CD4-positive, CD25-positive, alpha-beta regulatory T cell (primary cell): Measurements from ENCODE around the gene FMO2. TPM values are rescaled to one million over a fixed set of nuclear protein-coding genes. Genes with fewer than 3 reads are reported as not detected.

Experiments
- ATAC-seq, 2 donors: fragments of 150-1000 bp; cut with Tn5 transposase; one replicate each; pipeline ENCODE4 v1.10.0; 2021; ENCODE audit warnings: low read depth in 2 of 2, moderate number of reproducible peaks in 2 of 2, moderate library complexity in 1 of 2
- DNase-seq, 3 donors: peaks; one replicate each; pipeline versions ENCODE4 v3.0.0 to v3.0.0-alpha.2; 2012 to 2022; ENCODE audit warnings: mixed read lengths in 1 of 3
- H3K27ac ChIP-seq: one replicate; pipeline ENCODE4 v1.7.0; 2013; ENCODE audit warnings: mild to moderate bottlenecking, low read length; ENCODE audit not compliant: insufficient read depth, poor library complexity, severe bottlenecking
- H3K27me3 ChIP-seq: one replicate; pipeline ENCODE4 v1.7.0; 2013; ENCODE audit warnings: low read length; ENCODE audit not compliant: control insufficient read depth, insufficient read depth
- H3K36me3 ChIP-seq: one replicate; pipeline ENCODE4 v1.7.0; 2013; ENCODE audit warnings: mild to moderate bottlenecking, low read length, moderate library complexity; ENCODE audit not compliant: control insufficient read depth, insufficient read depth
- H3K4me1 ChIP-seq: 2 replicates; pipeline ENCODE4 v1.7.0; 2013; ENCODE audit warnings: mild to moderate bottlenecking, low read length; ENCODE audit not compliant: insufficient read depth, control insufficient read depth, poor library complexity, severe bottlenecking
- H3K4me3 ChIP-seq: one replicate; pipeline ENCODE4 v1.7.0; 2013; ENCODE audit warnings: low read depth, mild to moderate bottlenecking, low read length, moderate library complexity
- H3K9me3 ChIP-seq, 2 experiments: 1 replicate in 1 of 2; 2 replicates in 1 of 2; pipeline ENCODE4 v1.7.0; 2013; ENCODE audit warnings: low read length in 2 of 2, mild to moderate bottlenecking in 1 of 2, moderate library complexity in 1 of 2; ENCODE audit not compliant: control insufficient read depth in 2 of 2
- H3K27ac Mint-ChIP-seq, 3 donors: one replicate each; pipeline ENCODE4 v1.8.0; 2020 to 2022; ENCODE audit warnings: mild to moderate bottlenecking in 3 of 3, mixed read lengths in 3 of 3, moderate library complexity in 2 of 3
- H3K27me3 Mint-ChIP-seq: one replicate; pipeline ENCODE4 v1.8.0; 2022; ENCODE audit warnings: mild to moderate bottlenecking, mixed read lengths
- H3K36me3 Mint-ChIP-seq: one replicate; pipeline ENCODE4 v1.8.0; 2020; ENCODE audit warnings: mixed read lengths
- H3K4me1 Mint-ChIP-seq, 4 donors: one replicate each; pipeline ENCODE4 v1.8.0; 2020 to 2022; ENCODE audit warnings: mixed read lengths in 4 of 4, mild to moderate bottlenecking in 1 of 4
- H3K4me3 Mint-ChIP-seq, 4 donors: one replicate each; pipeline ENCODE4 v1.8.0; 2020 to 2022; ENCODE audit warnings: mild to moderate bottlenecking in 4 of 4, mixed read lengths in 4 of 4, moderate library complexity in 3 of 4
- H3K9me3 Mint-ChIP-seq, 7 donors: one replicate each; pipeline ENCODE4 v1.8.0; 2020 to 2022; ENCODE audit warnings: mixed read lengths in 7 of 7, mild to moderate bottlenecking in 3 of 7, moderate library complexity in 2 of 7
- polyA plus RNA-seq, 4 donors: library from polyadenylated mRNA; unstranded; fragments of 300-500 nt; fragmentation: Illumina TruSeq; gene quantifications; one replicate each; pipeline ENCODE4 v1.2.3, GENCODE V29; 2021
- total RNA-seq: library from RNA; stranded (reverse); gene quantifications from one replicate; pipeline ENCODE4 v1.2.3, GENCODE V29; 2022

The FMO2 gene
- total and polyA plus RNA-seq, 5 donors from 2014 or later, result not detected

- no peak overlapping the region for H3K4me3 ChIP-seq
- no peak for ATAC-seq
- Mint-ChIP-seq H3K36me3 (no peaks in the 10 kb centered on the region), H3K4me1 (no peaks in the 10 kb centered on the region), H3K27me3 (no peaks in the 10 kb centered on the region), H3K27ac (no peak overlapping the region), H3K4me3 (no peak overlapping the region), H3K9me3 (no peaks in the 10 kb centered on the region)
- no peaks in the 10 kb centered on the region for H3K9me3 ChIP-seq
- no peak for DNase-seq
- H3K27me3 ChIP-seq, result peaks cover 2% of the 10 kb centered on the region
- no peak overlapping the region for H3K27ac ChIP-seq
- no peaks in the 10 kb centered on the region for H3K36me3 ChIP-seq
- H3K4me1 ChIP-seq, result no peaks in the 10 kb centered on the region
These were observed 42.4 kb upstream of the FMO2 start for GRCh38 chr1:171142416-171143385.

- Mint-ChIP-seq H3K27me3 (no peaks in the 10 kb centered on the region), H3K4me3 (no peak overlapping the region), H3K27ac (no peak overlapping the region), H3K4me1 (no peaks in the 10 kb centered on the region), H3K9me3 (peaks cover 0 to 3% (median 0%) of the 10 kb centered on the region in 7 donors), H3K36me3 (no peaks in the 10 kb centered on the region)
- Histone ChIP-seq H3K36me3 (no peaks in the 10 kb centered on the region), H3K4me3 (no peak overlapping the region), H3K27ac (no peak overlapping the region), H3K4me1 (no peaks in the 10 kb centered on the region), H3K27me3 (no peaks in the 10 kb centered on the region), H3K9me3 (no peaks in the 10 kb centered on the region)
- ATAC-seq (no peak), DNase-seq (no peak)
These were observed 34.9 kb upstream of the FMO2 start for GRCh38 chr1:171150156-171150555.

GRCh38 chr1:171152549-171152948, 32.6 kb upstream of the FMO2 start:
- Histone ChIP-seq H3K4me3 (no peak overlapping the region), H3K36me3 (no peaks in the 10 kb centered on the region), H3K27me3 (no peaks in the 10 kb centered on the region), H3K4me1 (no peaks in the 10 kb centered on the region), H3K27ac (no peak overlapping the region), H3K9me3 (no peaks in the 10 kb centered on the region)
- Mint-ChIP-seq H3K9me3 (peaks cover 0 to 3% (median 0%) of the 10 kb centered on the region in 7 donors), H3K4me1 (no peaks in the 10 kb centered on the region), H3K27me3 (no peaks in the 10 kb centered on the region), H3K4me3 (no peak overlapping the region), H3K27ac (no peak overlapping the region), H3K36me3 (no peaks in the 10 kb centered on the region)
- no peak for DNase-seq
- ATAC-seq, result no peak

GRCh38 chr1:171155484-171155883, 29.6 kb upstream of the FMO2 start:
- Histone ChIP-seq H3K9me3 (no peaks in the 10 kb centered on the region), H3K27me3 (no peaks in the 10 kb centered on the region), H3K27ac (no peak overlapping the region), H3K36me3 (no peaks in the 10 kb centered on the region), H3K4me1 (no peaks in the 10 kb centered on the region), H3K4me3 (no peak overlapping the region)
- ATAC-seq (no peak), DNase-seq (no peak)
- H3K4me3 Mint-ChIP-seq, result no peak overlapping the region
- H3K36me3 Mint-ChIP-seq, result no peaks in the 10 kb centered on the region
- peaks cover 0 to 3% (median 0%) of the 10 kb centered on the region in 7 donors for H3K9me3 Mint-ChIP-seq
- peaks cover 4% of the 10 kb centered on the region for H3K27me3 Mint-ChIP-seq
- no peak overlapping the region for H3K27ac Mint-ChIP-seq
- no peaks in the 10 kb centered on the region for H3K4me1 Mint-ChIP-seq

- Mint-ChIP-seq H3K4me3 (no peak overlapping the region), H3K27me3 (peaks cover 4% of the 10 kb centered on the region), H3K36me3 (no peaks in the 10 kb centered on the region), H3K27ac (no peak overlapping the region), H3K4me1 (no peaks in the 10 kb centered on the region), H3K9me3 (peaks cover 0 to 1% (median 0%) of the 10 kb centered on the region in 7 donors)
- no peaks in the 10 kb centered on the region for H3K27me3 ChIP-seq
- DNase-seq, result no peak
- H3K36me3 ChIP-seq, result no peaks in the 10 kb centered on the region
- no peak overlapping the region for H3K27ac ChIP-seq
- H3K4me3 ChIP-seq, result no peak overlapping the region
- no peaks in the 10 kb centered on the region for H3K4me1 ChIP-seq
- no peak for ATAC-seq
- no peaks in the 10 kb centered on the region for H3K9me3 ChIP-seq
These were observed 27.0 kb upstream of the FMO2 start for GRCh38 chr1:171158096-171158495.

GRCh38 chr1:171158551-171158950, 26.5 kb upstream of the FMO2 start:
- no peak overlapping the region for H3K4me3 Mint-ChIP-seq
- H3K36me3 Mint-ChIP-seq, result no peaks in the 10 kb centered on the region
- peaks cover 0 to 1% (median 0%) of the 10 kb centered on the region in 7 donors for H3K9me3 Mint-ChIP-seq
- H3K4me3 ChIP-seq, result no peak overlapping the region
- H3K27me3 Mint-ChIP-seq, result peaks cover 4% of the 10 kb centered on the region
- H3K4me1 Mint-ChIP-seq, result no peaks in the 10 kb centered on the region
- H3K9me3 ChIP-seq, result no peaks in the 10 kb centered on the region
- H3K4me1 ChIP-seq, result no peaks in the 10 kb centered on the region
- no peak overlapping the region for H3K27ac Mint-ChIP-seq
- ATAC-seq, result no peak
- no peak for DNase-seq
- H3K27ac ChIP-seq, result no peak overlapping the region
- H3K27me3 ChIP-seq, result no peaks in the 10 kb centered on the region
- H3K36me3 ChIP-seq, result no peaks in the 10 kb centered on the region

GRCh38 chr1:171159148-171159547, 26.0 kb upstream of the FMO2 start:
- H3K27me3 Mint-ChIP-seq, result peaks cover 4% of the 10 kb centered on the region
- H3K36me3 Mint-ChIP-seq, result no peaks in the 10 kb centered on the region
- Histone ChIP-seq H3K27me3 (no peaks in the 10 kb centered on the region), H3K9me3 (no peaks in the 10 kb centered on the region), H3K4me1 (no peaks in the 10 kb centered on the region), H3K36me3 (no peaks in the 10 kb centered on the region), H3K27ac (no peak overlapping the region), H3K4me3 (no peak overlapping the region)
- no peak overlapping the region for H3K27ac Mint-ChIP-seq
- H3K4me3 Mint-ChIP-seq, result no peak overlapping the region
- DNase-seq (no peak), ATAC-seq (no peak)
- no peaks in the 10 kb centered on the region for H3K4me1 Mint-ChIP-seq
- H3K9me3 Mint-ChIP-seq, result peaks cover 0 to 1% (median 0%) of the 10 kb centered on the region in 7 donors

GRCh38 chr1:171160211-171160610, 24.9 kb upstream of the FMO2 start:
- no peak for ATAC-seq
- Histone ChIP-seq H3K27me3 (no peaks in the 10 kb centered on the region), H3K4me1 (no peaks in the 10 kb centered on the region), H3K36me3 (no peaks in the 10 kb centered on the region), H3K27ac (no peak overlapping the region), H3K9me3 (no peaks in the 10 kb centered on the region), H3K4me3 (no peak overlapping the region)
- H3K27ac Mint-ChIP-seq, result no peak overlapping the region
- H3K9me3 Mint-ChIP-seq, result peaks cover 0 to 2% (median 0%) of the 10 kb centered on the region in 7 donors
- H3K27me3 Mint-ChIP-seq, result peaks cover 4% of the 10 kb centered on the region
- DNase-seq, result no peak
- H3K36me3 Mint-ChIP-seq, result no peaks in the 10 kb centered on the region
- H3K4me1 Mint-ChIP-seq, result no peaks in the 10 kb centered on the region
- no peak overlapping the region for H3K4me3 Mint-ChIP-seq
